ENCODE results near the gene VPS45.
"Not testable (repeated sequence)": the region's sequence is repeated elsewhere in the genome, so short reads cannot be mapped to it uniquely, and the experiment has no call there.

The VPS45 gene

DNA sequence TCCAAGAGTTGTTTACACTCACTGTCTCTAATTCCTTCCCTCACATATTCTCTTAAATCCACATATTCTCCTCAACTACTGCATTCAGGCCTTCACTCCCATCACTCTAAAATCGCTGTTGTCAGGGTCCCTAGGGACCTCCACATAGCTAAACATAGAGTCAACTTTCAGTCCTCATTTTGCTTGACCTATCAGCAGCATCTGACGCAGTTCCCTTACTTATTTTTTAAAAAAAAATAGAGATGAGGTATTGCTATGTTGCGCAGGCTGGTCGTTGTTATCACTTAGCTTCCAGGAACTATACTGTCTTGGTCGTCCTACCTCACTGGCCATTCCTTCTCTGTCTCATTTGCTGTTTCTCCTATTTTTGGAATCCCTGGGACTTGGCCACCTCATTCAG lies 70.5 kb downstream of the VPS45 start:
- no peak for DNase-seq

- no peak for DNase-seq
Observed at GRCh38 chr1:150141452-150141851, 73.9 kb downstream of the VPS45 start.

GRCh38 chr1:150142083-150142482 lies 74.5 kb downstream of the VPS45 start:
- no peak for DNase-seq

- no peak for DNase-seq
Observed at GRCh38 chr1:150144606-150145005, 77.0 kb downstream of the VPS45 start.

GRCh38 chr1:150146016-150146415 lies 78.4 kb downstream of the VPS45 start:
- DNase-seq: not testable (repeated sequence)

- no peak for DNase-seq
Observed at GRCh38 chr1:150146849-150147542, 79.4 kb downstream of the VPS45 start.

- DNase-seq: no peak
Observed at GRCh38 chr1:150148837-150149270, 81.3 kb downstream of the VPS45 start.

- peak; percentile 71 for DNase-seq
Observed at GRCh38 chr1:150149271-150150132, 81.9 kb downstream of the VPS45 start, which contains the start of gene PLEKHO1. Gene PLEKHO1, plus strand, starts transcription at chr1:150149916. Its CDS starts 342 bp downstream, at chr1:150150258.

DNA sequence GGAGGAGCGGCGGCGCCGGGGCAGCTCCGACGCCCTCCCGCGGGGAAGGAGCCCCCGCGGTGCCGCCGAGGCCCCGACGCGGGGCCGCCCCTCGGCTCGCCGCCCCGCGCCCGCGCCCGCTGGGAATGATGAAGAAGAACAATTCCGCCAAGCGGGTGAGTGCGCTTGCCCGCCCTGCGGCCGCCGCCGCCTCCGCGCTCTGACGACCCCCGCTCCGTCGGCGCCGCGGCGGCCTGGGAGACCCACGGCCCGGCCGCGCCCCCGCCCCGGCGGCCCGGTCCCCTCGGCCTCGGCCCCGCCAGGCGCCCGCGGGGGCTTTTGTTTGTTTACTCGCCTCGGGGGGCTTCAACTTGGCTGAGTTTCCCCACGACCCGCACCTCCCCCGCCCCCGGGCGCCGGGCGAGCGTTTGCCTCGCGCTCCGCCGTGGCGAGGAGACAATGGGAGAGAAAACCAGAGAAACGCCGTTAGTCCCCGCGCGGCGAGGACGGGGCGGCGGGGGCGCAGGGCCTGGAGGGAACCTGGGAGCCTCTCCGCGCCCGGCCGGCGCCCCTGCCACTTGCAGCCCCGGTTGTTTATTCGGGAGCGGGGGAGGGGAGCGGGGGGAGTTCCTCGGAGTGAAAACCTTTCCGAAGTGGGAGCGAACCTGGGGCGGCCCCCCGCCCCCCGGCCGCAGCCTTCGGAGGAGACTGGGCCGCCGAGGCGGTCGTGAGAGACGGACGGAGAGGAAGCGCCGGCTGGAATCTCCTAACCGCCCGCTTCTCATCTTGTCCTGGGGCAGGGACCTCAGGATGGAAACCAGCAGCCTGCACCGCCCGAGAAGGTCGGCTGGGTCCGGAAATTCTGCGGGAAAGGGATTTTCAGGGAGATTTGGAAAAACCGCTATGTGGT lies 82.8 kb downstream of the VPS45 start:
- no peak for DNase-seq

GRCh38 chr1:150151291-150152181 lies 84.0 kb downstream of the VPS45 start:
- peak; percentile 65 for DNase-seq

- DNase-seq: no peak
Observed at GRCh38 chr1:150152182-150152536, 84.6 kb downstream of the VPS45 start.

GRCh38 chr1:150152772-150153456 lies 85.3 kb downstream of the VPS45 start:
- no peak for DNase-seq

DNA sequence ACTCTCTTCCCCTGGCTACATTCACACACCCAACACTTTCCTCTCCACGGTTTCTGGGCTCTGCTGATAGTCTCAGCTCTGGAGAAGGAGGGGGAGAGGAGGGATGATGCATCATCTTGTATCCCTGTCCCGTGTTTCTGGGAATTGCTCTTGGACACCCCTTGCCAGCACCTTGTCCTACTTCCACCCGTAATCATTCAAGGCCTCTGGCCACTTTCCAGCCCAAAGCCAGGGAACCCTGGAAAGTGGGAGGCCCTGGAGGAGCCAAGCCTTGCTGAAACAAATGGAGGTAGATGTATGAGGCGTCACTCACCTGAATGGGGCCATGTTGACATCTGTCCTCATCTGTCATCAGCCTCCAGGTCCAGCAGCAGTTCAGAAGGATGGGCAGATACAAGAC lies 86.6 kb downstream of the VPS45 start:
- no peak for DNase-seq

DNA sequence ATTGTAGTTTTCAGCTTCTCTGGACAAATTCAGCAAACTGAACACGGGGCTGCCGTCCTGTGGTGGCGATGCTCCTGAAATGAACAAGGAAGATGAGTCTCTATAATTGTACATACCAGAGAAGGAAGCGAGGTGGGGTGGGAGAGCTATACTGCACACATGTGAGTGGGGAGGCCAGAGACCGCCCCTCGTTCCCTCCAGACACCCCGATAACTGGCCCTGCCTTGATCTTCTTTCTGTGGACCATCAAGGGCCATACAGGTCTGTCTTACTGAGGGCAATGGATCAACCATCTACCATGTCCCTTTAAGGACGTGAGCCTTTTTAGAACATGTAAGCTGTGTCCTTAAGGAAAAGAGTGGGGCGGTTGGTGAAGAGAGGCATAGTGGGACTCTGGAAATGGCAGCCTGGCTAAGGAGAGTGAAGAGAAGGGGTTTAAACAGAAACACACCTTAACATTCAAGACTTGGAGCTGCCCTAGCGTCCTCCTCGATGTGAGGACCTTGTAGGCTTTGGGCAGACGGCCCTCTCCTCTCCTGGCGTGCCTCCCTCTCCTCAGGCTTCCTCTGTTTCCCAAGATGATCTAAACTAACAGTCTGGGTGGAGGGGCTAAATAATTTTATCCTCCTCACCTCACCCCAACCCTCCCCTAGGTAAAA lies 88.0 kb downstream of the VPS45 start:
- DNase-seq: no peak

DNA sequence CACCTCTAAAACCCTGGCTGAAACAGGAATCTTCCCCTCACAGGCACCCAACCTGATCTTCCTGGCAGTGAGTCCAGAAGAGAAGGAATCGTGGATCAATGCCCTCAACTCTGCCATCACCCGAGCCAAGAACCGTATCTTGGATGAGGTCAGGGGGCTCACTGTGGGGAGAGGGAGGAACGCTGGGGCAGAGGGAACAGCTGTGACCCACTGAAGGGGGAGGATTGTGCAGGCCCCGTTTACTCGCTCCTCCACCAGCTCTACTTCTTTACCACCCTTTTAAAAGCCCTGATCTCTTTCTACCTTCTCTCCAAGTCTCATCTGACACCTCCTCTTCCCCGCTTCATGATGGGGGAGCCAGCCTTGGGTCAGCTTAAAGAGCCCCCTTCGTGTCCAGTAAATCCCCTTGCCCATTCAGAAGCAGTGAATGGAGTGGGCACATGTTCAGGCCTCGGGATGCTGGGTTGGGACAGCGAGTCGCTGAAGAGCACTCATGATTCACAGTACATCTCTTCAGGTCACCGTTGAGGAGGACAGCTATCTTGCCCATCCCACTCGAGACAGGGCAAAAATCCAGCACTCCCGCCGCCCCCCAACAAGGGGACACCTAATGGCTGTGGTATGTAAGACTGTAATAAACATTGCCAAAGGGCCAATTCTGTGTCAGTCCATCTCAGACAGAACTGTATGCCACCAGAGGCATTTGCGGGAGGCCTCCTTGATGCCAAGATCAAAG lies 89.5 kb downstream of the VPS45 start:
- no peak for DNase-seq

DNA sequence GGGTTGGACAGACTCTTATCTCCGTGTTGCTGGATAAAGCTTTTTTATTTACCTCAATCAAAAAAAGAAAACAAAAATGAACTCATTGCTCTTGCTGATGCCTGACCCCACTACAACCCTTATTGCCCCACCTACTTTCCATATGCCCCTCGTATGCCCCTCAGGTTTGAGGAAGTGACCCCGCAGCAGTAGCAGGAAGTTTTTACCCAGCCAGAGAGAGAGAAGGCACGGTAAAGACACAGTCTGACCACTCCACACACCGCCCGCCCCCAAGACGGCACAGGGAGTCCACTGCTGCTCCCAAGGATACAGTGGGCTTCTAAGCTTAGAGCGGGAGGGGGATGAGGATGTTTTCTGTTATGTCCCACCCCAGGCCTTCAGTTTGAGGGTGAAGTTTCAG lies 92.0 kb downstream of the VPS45 start:
- no peak for DNase-seq

DNA sequence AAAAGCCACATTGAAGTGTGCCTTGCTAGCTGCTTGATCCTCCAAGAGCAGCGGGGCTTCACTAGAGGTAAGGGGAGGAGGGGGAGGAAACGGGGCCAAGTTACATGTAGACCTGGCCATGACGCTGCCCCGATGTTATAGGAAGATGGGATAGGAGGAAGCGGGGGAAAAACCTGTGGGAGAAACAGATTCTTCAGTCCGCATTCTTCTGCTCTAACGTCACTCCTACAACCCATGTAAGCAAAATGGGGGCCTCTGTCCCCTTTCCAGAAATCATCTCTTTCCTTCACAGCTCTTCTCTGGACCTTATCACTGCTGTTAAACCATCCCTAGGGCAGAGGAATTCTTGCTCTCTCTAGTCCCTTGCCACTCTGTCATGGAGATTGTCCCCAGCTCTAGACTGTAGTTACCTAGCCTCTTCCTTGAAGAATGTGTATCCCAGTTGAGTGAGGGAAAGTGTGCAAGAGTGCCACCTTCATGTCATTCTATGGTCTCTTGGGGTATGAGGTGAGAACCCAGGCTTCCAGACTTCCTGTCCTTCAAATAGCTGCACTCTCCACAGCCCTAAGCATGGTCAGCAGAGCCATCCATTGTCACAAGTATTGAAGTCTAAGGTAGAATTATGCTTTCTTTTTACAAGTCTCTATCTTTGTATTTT lies 93.5 kb downstream of the VPS45 start:
- DNase-seq: no peak

DNA sequence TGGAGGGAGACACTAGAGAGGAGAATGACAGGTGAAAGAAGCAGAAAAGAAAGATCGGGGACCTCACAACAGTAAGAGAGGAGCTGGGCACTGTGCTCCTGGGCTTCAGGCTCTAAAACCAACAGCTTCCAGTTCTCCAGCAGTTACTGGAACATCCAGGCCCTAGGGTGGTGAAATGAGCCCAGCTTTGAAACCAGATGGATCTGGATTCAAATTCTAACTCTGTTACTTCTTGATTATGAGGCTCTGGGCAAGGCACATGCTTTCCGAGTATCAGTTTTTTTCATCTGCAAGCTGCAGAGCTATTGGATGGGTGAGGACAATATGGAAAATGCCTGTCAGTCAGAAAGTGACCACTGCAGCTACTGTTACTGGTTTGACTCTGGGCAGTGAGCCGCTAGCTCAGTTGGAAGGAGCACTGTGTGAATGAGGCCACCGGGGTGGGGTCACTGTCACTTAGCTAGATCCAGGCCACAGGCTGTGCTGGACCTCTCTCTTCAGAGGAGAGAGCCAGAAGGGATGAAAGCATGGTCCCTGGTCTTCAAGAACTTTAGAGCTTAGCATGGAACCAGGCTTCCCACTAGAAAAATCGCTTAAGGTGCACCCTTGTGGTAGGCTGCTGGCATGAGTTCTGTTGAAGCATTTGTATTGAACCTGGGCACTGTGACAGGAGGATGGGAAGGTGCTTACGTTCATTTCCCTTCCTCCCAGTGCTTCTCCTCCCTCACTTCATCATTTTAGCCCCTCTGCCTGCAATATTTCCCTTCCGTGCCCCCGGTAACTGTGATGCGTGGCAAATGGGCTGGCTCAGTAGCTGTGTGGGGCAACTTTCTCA lies 94.4 kb downstream of the VPS45 start:
- DNase-seq: no peak

- no peak for DNase-seq
Observed at GRCh38 chr1:150162582-150162861, 94.9 kb downstream of the VPS45 start.
